GM19455 (cell line): ENCODE data around the gene ANKRD11.
"Not testable (repeated sequence)": the region's sequence is repeated elsewhere in the genome, so short reads cannot be mapped to it uniquely, and the experiment has no call there.

ENCODE experiments used
- ATAC-seq: cut with Tn5 transposase; IDR thresholded peaks from one replicate; pipeline ENCODE4 v1.9.1; 2021; ENCODE audit not compliant: unreplicated experiment

Gene ANKRD11

GRCh38 chr16:89370601-89371000 lies 119.8 kb downstream of the ANKRD11 start:
- no peak for ATAC-seq

DNA sequence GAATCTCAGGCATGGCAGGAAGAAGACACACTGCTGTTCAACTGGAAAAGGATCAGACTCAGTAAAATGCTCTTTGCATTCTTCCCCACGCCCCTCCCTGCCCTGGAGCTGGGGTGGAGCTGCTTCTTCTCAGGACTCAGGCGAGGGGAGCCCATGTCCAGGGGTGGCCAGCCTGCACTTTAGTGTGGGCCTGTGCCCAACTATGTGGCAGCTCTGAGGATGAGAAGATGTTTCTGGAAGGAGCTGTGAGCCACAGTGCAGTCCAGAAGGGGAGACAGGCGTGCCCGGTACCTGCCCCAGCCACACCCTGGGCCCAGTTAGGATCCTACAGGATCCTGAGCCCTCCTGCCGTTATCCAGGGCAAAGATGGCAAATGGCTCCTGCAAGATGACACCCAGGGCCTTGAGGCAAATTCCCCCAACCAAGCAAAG lies 120.3 kb downstream of the ANKRD11 start:
- no peak for ATAC-seq

GRCh38 chr16:89369266-89369895 lies 121.0 kb downstream of the ANKRD11 start:
- ATAC-seq = no peak

- ATAC-seq = no peak
Measured at GRCh38 chr16:89368604-89369249, 121.6 kb downstream of the ANKRD11 start.

DNA sequence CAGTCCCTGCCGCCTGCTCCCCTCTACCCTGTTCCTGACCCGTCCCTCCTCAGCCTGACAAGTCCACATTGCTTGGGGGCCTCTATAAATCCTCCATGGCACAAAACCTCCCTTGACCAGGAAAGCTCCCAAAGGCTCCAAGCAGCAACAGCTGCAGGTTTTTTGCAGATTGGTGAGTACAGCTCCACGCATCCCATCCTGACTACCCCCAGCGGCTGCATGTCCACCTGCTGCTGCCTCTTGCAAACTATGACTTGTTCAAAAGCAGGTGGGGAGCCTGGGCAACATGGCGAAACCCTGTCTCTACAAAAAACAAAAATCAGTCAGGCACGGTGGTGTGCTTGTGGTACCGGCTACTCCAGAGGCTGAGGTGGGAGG lies 122.8 kb downstream of the ANKRD11 start:
- no peak for ATAC-seq

GRCh38 chr16:89366561-89367537 lies 123.5 kb downstream of the ANKRD11 start:
- ATAC-seq = no peak

DNA sequence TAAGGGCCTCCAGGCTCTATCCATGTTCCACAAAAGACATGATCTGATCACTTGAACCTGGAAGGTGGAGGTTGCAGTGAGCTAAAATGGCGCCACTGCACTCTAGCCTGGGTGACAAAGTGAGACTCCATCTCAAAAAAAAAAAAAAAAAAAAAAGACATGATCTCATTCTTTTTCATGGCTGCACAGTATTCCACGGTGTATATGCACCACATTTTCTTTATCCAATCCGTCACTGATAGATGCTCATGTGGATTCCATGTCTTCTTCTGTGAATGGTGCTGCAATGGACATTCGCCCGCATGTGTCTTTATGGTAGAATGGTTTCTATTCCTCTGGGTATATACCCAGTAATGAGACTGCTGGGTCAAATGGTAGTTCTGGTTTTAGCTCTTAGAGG lies 124.4 kb downstream of the ANKRD11 start:
- no peak for ATAC-seq

DNA sequence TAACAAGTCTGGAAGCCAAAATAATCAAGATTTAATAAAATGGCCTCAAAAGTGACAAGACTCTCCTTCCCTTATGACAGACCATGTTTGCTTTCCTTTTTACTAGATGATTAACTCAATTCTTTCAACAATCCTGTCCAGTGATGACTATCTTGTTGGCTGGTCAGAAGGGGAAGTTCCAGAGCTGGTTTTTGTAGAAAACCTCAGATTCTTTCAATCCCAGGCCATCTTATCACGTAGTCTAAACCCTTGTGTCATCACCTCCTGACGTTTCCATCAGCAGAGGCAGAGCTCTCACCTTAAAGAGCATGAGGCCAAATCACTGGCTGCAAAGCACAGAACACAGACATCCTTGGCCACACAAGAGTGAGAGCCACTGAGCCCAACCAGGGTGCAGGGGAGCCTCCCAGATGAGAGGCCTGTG lies 125.3 kb downstream of the ANKRD11 start:
- ATAC-seq = no peak

GRCh38 chr16:89364606-89365005 lies 125.8 kb downstream of the ANKRD11 start:
- ATAC-seq = no peak

- no peak for ATAC-seq
Measured at GRCh38 chr16:89363621-89364393, 126.6 kb downstream of the ANKRD11 start.

DNA sequence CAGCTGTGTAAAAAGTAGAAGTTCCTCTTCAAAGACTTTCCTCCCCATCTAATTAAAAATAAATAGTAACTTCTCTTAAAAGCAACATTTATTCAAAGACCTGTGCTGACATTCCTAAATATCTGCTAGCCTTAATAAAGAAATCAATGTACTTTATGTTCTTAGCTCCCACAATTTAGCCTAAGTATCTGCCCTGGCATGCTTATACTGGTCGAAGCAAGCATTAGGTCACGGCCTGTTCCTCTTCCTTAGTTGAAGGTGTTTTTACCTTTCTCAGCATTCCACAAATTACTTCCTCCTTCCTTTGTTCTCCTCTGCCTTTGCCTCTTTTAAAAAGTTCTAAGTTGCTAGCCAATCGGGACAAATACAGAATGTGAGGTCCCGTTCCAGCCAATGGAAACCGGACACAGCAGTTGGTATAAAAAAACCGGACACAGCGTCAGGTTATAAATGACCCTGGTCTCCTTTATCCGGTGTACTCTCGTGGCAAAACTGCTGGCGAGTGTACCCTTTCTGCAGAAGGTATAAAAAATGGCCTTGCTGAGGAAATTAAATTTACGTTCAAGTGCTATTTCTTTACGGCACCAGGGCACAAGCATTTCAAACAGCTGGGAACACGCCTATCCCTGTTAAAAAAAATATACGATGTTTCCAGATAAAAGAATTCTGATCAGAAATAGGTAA lies 127.7 kb downstream of the ANKRD11 start:
- ATAC-seq = not testable (repeated sequence)

GRCh38 chr16:89361751-89362539 lies 128.4 kb downstream of the ANKRD11 start:
- ATAC-seq = no peak

GRCh38 chr16:89360760-89361435 lies 129.5 kb downstream of the ANKRD11 start:
- peak; percentile 58 for ATAC-seq

DNA sequence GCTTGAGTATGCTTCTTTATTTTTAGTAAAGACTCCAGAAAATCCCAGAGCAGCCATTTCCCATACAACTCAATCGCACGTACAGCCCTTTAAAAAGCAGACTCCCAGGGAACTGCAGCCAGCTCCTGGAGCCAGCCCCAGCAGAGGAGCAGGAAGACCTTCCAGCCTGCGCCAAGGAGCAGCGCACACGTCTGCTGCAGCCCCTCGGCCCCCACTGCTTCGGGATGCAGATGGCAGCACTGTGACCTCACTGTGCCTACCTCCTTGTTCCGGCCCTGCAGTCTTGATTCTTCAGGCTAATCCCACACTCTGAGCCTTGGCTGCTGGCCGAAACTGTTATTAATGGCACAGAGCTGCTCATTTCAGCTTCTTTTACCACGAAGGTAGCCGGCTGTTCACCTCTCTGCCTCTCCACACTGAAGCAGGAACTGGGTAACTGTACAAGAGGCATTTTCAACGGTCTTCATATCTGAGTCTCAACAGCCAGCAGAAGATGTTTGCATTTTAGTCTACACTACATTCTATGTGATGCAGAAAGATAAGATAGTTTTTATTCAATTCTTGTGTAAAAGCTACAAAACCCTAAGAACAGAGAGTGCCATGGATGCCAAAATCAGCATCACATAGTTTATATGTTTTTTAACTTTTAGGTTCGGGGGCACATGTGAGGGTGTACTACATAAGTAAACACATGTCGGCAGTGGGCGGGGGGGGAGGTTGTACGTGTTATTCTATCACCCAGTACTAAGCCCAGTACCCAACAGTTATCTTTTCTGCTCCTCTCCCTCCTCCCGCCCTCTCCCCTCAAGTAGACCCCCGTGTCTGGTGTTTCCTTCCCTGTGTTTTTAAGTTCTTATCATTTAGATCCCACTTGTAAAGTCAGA lies 130.9 kb downstream of the ANKRD11 start:
- no peak for ATAC-seq

DNA sequence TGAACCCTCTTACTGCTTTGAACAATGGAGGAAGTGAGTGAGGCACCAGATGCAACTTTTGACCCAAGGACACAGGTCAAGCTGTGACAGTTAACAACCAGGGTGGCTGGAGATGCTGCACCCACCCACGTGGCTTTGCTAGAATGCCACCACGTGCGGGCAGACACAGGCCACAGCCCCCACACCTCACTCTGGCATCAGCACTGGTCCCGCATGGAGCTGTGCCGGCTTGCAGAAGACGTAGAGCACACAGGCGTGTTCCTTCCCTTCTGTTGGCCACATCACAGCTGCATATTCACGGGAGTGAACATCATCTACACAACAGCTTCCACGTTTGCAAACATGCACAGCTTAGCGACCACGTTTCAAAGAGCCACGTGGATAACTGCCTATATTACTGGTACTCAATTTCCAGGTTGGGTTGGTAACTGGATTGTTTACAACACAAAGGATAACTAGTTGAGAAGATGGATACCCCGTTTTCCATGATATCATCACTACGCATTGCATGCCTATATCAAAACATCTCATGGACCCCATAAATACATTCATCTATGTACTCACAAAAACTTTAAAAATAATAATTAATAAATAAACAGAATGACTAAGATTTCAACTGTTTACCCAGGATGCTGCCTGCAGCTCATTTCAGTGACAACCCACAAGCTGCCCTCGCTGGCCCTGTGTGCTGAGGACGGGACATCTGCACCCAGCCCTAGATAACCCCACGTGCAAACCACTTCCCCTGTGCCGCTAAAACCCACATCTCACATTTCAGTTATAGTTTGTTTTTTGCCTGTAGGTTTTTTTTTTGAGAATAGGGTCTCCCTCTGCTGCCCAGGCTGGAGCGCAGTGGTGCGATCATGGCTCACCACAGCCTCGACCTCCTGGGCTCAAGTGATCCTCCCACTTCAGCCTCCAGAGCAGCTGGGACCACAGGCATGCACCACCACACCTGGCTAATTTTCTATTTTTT lies 132.0 kb downstream of the ANKRD11 start:
- no peak for ATAC-seq

DNA sequence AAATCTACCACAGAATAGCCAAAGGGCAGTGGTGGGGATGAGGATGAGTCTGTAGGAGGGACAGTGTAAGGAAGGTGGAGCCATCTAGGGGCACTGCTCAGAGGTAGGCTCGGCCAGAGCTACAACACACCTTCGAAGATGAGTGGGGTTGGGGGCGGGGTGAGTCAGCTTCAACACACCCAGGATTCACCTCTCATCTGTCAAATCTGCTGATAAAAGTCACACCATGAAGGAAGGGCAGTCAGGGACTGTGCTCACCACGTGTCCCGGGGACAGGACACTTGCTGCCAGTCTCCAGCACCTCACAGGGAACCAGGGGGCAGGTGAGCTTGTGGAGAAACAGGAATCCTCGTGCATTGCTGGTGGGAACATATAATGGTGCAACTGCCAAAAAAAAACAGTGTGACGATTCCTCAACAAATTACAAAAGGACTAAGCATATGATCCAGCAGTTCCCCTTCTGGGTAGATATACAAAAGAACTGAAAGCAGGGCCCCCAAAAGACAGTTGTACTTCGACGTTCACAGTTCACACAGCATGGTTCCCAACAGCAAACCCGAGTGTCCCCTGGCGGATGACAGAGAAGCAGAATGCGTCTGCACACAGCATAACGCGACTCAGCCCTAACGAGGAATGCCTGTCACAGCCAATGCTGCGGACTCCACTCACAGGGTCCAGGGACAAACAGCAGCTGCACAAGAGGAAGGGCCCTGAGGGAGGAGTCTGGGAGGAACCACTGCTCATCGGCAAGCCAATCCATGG lies 133.1 kb downstream of the ANKRD11 start:
- ATAC-seq = no peak
